Smooth muscle cell (in vitro differentiated cells): ENCODE data around the gene CCDC73. TPM values are rescaled to one million over a fixed set of nuclear protein-coding genes. Genes with fewer than 3 reads are reported as not detected.

Experiments used
- DNase-seq: peaks from one replicate; lab custom pipeline; 2025; ENCODE audit not compliant: unreplicated experiment; lab: John Stamatoyannopoulos, UW
- H2AFZ ChIP-seq: fragments of 200-600 bp; sonication (generic); 2 replicates; pipeline ENCODE4 v1.6.0; 2016; ENCODE audit warnings: antibody characterized with exemption, low read depth, mild to moderate bottlenecking
- H3F3A ChIP-seq: fragments of 200-600 bp; sonication (generic); 2 replicates; pipeline ENCODE4 v1.6.0; 2017; ENCODE audit warnings: antibody characterized with exemption, low read depth
- H3K27ac ChIP-seq: fragments of 200-600 bp; sonication (generic); 2 replicates; pipeline ENCODE4 v1.5.1; 2016; ENCODE audit warnings: low read depth, mild to moderate bottlenecking
- H3K27me3 ChIP-seq: fragments of 200-600 bp; sonication (generic); 2 replicates; pipeline ENCODE4 v1.6.1; 2016; ENCODE audit warnings: low read depth, mild to moderate bottlenecking
- H3K36me3 ChIP-seq: fragments of 200-600 bp; sonication (generic); 2 replicates; pipeline ENCODE4 v1.5.1; 2016; ENCODE audit warnings: low read depth
- H3K4me1 ChIP-seq: fragments of 200-600 bp; sonication (generic); 2 replicates; pipeline ENCODE4 v1.5.1; 2016; ENCODE audit warnings: low read depth
- H3K4me2 ChIP-seq: fragments of 200-600 bp; sonication (generic); 2 replicates; pipeline ENCODE4 v1.6.0; 2016; ENCODE audit warnings: mild to moderate bottlenecking
- H3K4me3 ChIP-seq: fragments of 200-600 bp; sonication (generic); 2 replicates; pipeline ENCODE4 v1.5.1; 2016; ENCODE audit warnings: mild to moderate bottlenecking
- H3K79me2 ChIP-seq: fragments of 200-600 bp; sonication (generic); 2 replicates; pipeline ENCODE4 v1.6.0; 2016; ENCODE audit warnings: low read depth, mild to moderate bottlenecking
- H3K9ac ChIP-seq: fragments of 200-600 bp; sonication (generic); 2 replicates; pipeline ENCODE4 v1.6.0; 2016; ENCODE audit warnings: low read depth
- H3K9me3 ChIP-seq: fragments of 200-600 bp; sonication (generic); replicated peaks from 2 replicates; pipeline ENCODE4 v1.5.1; 2016; ENCODE audit warnings: low read depth
- H4K20me1 ChIP-seq: fragments of 200-600 bp; sonication (generic); 2 replicates; pipeline ENCODE4 v1.6.0; 2016; ENCODE audit warnings: low read depth
- WGBS: methylation state at CpG from one replicate; pipeline ENCODE4 v1.1.7; 2016; ENCODE audit warnings: low lambda C conversion rate; 5-methylcytosine and 5-hydroxymethylcytosine counted together
- polyA plus RNA-seq: library from polyadenylated mRNA; unstranded; fragments of >200 nt; fragmentation: Nextera tagmentation; extraction: Ambion mirVana; gene quantifications from 2 replicates; pipeline ENCODE4 v1.2.1, GENCODE V29; 2016
- total RNA-seq: library from RNA; depleted of rRNA; stranded (reverse); fragments of >200 nt; gene quantifications from 2 replicates; pipeline ENCODE4 v1.2.3, GENCODE V29; 2014
- TF ChIP-seq, protein P1 (sequence below): fragments of 200-600 bp; sonication (generic); IDR thresholded peaks from 2 replicates; pipeline ENCODE4 v1.5.1; 2017; ENCODE audit warnings: borderline replicate concordance, mild to moderate bottlenecking, antibody characterized with exemption; ENCODE audit not compliant: insufficient read depth, poor library complexity, severe bottlenecking

CCDC73 gene
- total and polyA plus RNA-seq, 2 experiments from 2014 or later = not detected

- no peak overlapping the region for H3K27ac ChIP-seq
- DNase-seq = no peak
- H3K4me3 ChIP-seq = no peak overlapping the region
- 88% methylated on average over 1 of the region's 1 CpG for WGBS
- H3K79me2 ChIP-seq = no peaks in the 10 kb centered on the region
- no peak overlapping the region for H2AFZ ChIP-seq
- TF ChIP-seq, protein P1, sequence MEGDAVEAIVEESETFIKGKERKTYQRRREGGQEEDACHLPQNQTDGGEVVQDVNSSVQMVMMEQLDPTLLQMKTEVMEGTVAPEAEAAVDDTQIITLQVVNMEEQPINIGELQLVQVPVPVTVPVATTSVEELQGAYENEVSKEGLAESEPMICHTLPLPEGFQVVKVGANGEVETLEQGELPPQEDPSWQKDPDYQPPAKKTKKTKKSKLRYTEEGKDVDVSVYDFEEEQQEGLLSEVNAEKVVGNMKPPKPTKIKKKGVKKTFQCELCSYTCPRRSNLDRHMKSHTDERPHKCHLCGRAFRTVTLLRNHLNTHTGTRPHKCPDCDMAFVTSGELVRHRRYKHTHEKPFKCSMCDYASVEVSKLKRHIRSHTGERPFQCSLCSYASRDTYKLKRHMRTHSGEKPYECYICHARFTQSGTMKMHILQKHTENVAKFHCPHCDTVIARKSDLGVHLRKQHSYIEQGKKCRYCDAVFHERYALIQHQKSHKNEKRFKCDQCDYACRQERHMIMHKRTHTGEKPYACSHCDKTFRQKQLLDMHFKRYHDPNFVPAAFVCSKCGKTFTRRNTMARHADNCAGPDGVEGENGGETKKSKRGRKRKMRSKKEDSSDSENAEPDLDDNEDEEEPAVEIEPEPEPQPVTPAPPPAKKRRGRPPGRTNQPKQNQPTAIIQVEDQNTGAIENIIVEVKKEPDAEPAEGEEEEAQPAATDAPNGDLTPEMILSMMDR = no peak
- H4K20me1 ChIP-seq = no peaks in the 10 kb centered on the region
- peaks cover 5% of the 10 kb centered on the region for H3K4me1 ChIP-seq
- H3K36me3 ChIP-seq = no peaks in the 10 kb centered on the region
- H3K9ac ChIP-seq = no peak overlapping the region
- H3K27me3 ChIP-seq = peaks cover 13% of the 10 kb centered on the region
- H3K4me2 ChIP-seq = no peak overlapping the region
- peaks cover 8% of the 10 kb centered on the region for H3F3A ChIP-seq
- H3K9me3 ChIP-seq = no peaks in the 10 kb centered on the region
Measured at GRCh38 chr11:32567154-32567553, 227.3 kb downstream of the CCDC73 start.

- WGBS = 96% methylated on average over 2 of the region's 2 CpGs
- H3F3A ChIP-seq = peaks cover 8% of the 10 kb centered on the region
- H3K79me2 ChIP-seq = no peaks in the 10 kb centered on the region
- H3K27me3 ChIP-seq = peaks cover 13% of the 10 kb centered on the region
- H3K9ac ChIP-seq = no peak overlapping the region
- no peak overlapping the region for H2AFZ ChIP-seq
- no peaks in the 10 kb centered on the region for H3K9me3 ChIP-seq
- H3K27ac ChIP-seq = no peak overlapping the region
- no peaks in the 10 kb centered on the region for H3K36me3 ChIP-seq
- peaks cover 5% of the 10 kb centered on the region for H3K4me1 ChIP-seq
- no peaks in the 10 kb centered on the region for H4K20me1 ChIP-seq
- TF ChIP-seq, protein P1 = no peak
- H3K4me2 ChIP-seq = no peak overlapping the region
- no peak for DNase-seq
- no peak overlapping the region for H3K4me3 ChIP-seq
Measured at GRCh38 chr11:32566517-32566916, 227.9 kb downstream of the CCDC73 start.

GRCh38 chr11:32563600-32563959 is 230.9 kb downstream of the CCDC73 start:
- Histone ChIP-seq H3K36me3 (no peaks in the 10 kb centered on the region), H4K20me1 (no peaks in the 10 kb centered on the region), H3K4me1 (no peaks in the 10 kb centered on the region), H3K79me2 (no peaks in the 10 kb centered on the region), H3K4me3 (no peak overlapping the region), H2AFZ (no peak overlapping the region), H3K27me3 (peaks cover 8% of the 10 kb centered on the region), H3K9me3 (no peaks in the 10 kb centered on the region), H3K9ac (no peak overlapping the region), H3F3A (peaks cover 8% of the 10 kb centered on the region), H3K4me2 (peak overlapping the region; percentile 72), H3K27ac (no peak overlapping the region)
- TF ChIP-seq, protein P1 = no peak
- no peak for DNase-seq
- WGBS = 73% methylated on average over 3 of the region's 3 CpGs

DNA sequence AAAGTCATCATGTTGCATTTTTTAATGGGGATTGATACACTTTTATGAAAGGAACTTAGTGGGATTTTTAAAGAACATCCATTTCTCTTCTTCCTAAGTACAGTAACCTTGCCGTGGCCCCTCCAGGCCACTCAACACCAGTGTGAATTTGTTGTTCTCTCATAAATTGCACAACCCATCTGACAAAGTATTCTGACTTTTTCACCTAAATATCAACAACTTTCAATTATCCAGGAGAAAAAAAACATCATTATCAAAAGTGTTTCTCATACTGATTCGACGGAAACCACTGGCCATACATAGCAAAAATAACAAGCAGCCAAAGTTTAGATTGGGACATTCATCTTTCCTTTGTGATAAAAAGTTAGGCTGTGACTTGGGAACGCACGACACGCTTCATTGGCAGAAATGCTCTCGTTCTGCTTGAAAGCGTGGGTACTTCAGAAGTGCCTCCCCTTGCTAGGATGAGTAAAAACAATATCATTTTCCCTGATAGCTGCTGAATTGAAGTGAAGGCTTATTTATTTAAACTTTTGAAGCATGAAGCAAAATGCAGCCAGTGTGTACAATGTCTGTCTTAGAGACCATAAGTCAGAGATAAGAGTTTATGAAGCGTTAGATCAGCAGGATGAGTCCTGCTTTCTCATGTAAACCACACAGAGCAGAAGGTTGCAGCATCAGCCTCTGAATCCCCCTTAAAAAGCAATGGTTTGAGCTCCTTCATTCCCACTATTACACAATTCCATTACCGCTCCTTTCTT is 231.4 kb downstream of the CCDC73 start:
- WGBS = 17% methylated on average over 10 of the region's 10 CpGs
- peaks cover 8% of the 10 kb centered on the region for H3K27me3 ChIP-seq
- no peak overlapping the region for H2AFZ ChIP-seq
- H3K27ac ChIP-seq = peak overlapping the region; percentile 7
- no peak overlapping the region for H3K4me3 ChIP-seq
- H3K36me3 ChIP-seq = no peaks in the 10 kb centered on the region
- no peak for DNase-seq
- no peaks in the 10 kb centered on the region for H3K9me3 ChIP-seq
- no peaks in the 10 kb centered on the region for H3K4me1 ChIP-seq
- no peak overlapping the region for H3K9ac ChIP-seq
- H3K4me2 ChIP-seq = peak overlapping the region; percentile 72
- TF ChIP-seq, protein P1 = no peak
- H3F3A ChIP-seq = peaks cover 8% of the 10 kb centered on the region
- no peaks in the 10 kb centered on the region for H4K20me1 ChIP-seq
- no peaks in the 10 kb centered on the region for H3K79me2 ChIP-seq
